Liver (tissue), 3 donors: ENCODE measurements around the gene GNB1.

ENCODE experiments used
- CTCF ChIP-seq: fragments of 150-350 bp; IDR thresholded peaks from 2 replicates; pipeline ENCODE4 v1.5.1; 2017; ENCODE audit warnings: improper control_type of control experiment, low read depth, low read length; ENCODE audit not compliant: missing input control
- EGR1 ChIP-seq, 2 donors: IDR thresholded peaks; 2 replicates each; pipeline ENCODE4 v1.6.1; 2016 to 2018; ENCODE audit warnings: antibody characterized with exemption in 2 of 2, low read depth in 2 of 2
- GABPA ChIP-seq, 2 donors: IDR thresholded peaks in 1 of 2; conservative IDR thresholded peaks in 1 of 2; 2 replicates each; pipeline ENCODE4 v1.6.1; 2016; ENCODE audit warnings: antibody characterized with exemption in 2 of 2, mild to moderate bottlenecking in 1 of 2, moderate library complexity in 1 of 2
- MAX ChIP-seq: IDR thresholded peaks from 2 replicates; pipeline ENCODE4 v1.6.1; 2016; ENCODE audit warnings: antibody characterized with exemption
- REST ChIP-seq: IDR thresholded peaks from 2 replicates; pipeline ENCODE4 v1.6.1; 2016; ENCODE audit warnings: antibody characterized with exemption, mild to moderate bottlenecking
- RXRA ChIP-seq, 2 donors: IDR thresholded peaks; 2 replicates each; pipeline ENCODE4 v1.6.1; 2017 to 2018; ENCODE audit warnings: antibody characterized with exemption in 2 of 2, mild to moderate bottlenecking in 1 of 2
- TAF1 ChIP-seq: conservative IDR thresholded peaks from 2 replicates; pipeline ENCODE4 v1.6.1; 2016; ENCODE audit warnings: antibody characterized with exemption, mild to moderate bottlenecking
- ZBTB33 ChIP-seq: IDR thresholded peaks from 2 replicates; pipeline ENCODE4 v1.6.1; 2016; ENCODE audit warnings: antibody characterized with exemption
- donor health status: healthy.
- donor health status: healthy.

GRCh38 chr1:1754051-1754815 lies 136.7 kb downstream of the GNB1 start:
- no peak for TF ChIP-seq CTCF
- TF ChIP-seq GABPA (IDR thresholded peaks at IDR 0.05 in 1 of 2, conservative IDR thresholded peaks at IDR 0.05 in 1 of 2), result no peak
- no peak for TF ChIP-seq RXRA (IDR thresholded peaks at IDR 0.05)
- no peak for TF ChIP-seq REST
- TF ChIP-seq TAF1, result no peak
- TF ChIP-seq EGR1 (IDR thresholded peaks at IDR 0.05; ENCODE audit: low read depth in 2 of 2), result no peak
- TF ChIP-seq MAX, result no peak
- no peak for TF ChIP-seq ZBTB33
